ENCODE results near the gene TSR1.

The TSR1 gene

DNA sequence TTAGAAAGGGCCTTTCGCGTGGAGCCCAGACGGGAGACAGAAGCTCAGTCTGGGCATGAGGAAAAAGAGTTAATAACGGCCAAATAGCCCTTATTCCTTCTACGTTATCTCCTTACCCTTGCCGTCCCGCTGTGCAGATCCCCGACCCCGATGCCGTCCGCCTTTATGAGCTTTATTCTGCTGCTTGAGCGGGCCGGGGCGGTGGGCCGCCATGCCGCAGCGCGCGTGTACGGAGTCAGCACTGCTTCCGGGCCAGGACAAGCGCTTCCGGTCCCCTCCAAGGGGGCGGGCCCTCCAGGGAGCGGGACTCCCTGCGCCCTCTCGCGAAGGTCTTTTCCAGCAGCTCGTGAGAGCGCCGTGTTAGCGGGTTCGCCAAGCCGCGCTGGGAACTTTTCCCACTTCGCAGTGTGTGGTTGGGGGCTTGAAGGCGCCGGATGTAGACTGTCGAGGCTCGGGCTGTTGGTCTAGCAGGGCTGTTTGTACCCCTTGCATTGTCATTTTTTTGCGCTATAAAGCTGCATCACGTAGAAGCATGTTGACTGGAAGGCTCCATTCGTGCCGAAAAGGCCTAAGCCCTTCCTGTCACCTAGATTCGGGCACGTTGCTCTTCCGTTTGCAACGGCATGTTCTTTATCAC, at the start of gene TSR1:
Gene TSR1, minus strand, starts transcription at position 243 of the 637 bp plus-strand sequence. Its CDS starts 30 bp downstream, at position 213.
- peak; percentile 87 to 88 for DNase-seq

DNA sequence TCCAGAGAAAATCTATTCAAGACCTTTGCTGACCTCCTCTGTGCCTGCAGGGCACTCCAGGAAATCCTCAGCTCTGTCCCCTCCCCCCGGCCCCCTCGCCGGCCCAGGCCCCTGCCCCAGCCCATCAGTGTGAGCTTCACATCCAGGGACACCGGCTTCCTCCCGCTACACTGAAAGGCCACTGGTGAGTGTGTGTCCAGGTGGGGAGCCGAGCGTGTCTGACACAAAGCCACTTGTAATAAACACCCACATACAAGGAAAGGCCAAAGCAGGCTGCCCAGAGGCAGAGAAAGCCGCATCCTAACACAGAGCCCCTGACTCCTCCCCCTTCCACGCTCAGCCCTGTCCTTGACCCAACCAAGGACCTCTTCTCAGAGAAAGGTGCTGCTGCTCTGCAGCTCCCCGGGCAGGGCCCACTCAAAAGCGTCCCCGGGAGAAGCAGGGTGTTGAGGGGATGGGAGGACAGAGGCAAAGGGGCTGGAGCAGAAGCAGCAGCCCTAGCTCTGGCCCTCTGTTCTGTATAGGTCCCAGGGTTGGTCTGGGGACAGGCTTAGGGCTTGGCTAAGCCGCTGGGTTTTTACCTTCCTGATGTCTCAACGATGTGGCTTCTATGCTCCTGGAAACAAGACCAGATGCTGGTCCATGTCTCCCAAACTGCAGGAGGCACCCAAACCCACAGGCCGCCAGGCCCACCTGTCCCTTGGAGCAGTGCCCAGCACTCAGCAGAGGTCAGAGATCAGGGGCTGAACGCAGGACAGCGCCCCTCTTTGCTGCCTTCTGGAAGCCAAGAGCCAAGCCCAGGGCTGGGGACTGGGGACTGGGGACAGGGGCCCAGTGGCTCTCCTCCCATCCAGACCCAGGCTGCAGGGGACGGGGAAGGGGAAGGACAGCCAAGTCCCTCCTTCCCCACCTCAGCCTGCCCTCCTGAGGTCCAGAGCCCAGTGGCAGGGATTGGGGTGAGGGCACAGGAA, 49.3 kb upstream of the TSR1 start:
- no peak for DNase-seq

DNA sequence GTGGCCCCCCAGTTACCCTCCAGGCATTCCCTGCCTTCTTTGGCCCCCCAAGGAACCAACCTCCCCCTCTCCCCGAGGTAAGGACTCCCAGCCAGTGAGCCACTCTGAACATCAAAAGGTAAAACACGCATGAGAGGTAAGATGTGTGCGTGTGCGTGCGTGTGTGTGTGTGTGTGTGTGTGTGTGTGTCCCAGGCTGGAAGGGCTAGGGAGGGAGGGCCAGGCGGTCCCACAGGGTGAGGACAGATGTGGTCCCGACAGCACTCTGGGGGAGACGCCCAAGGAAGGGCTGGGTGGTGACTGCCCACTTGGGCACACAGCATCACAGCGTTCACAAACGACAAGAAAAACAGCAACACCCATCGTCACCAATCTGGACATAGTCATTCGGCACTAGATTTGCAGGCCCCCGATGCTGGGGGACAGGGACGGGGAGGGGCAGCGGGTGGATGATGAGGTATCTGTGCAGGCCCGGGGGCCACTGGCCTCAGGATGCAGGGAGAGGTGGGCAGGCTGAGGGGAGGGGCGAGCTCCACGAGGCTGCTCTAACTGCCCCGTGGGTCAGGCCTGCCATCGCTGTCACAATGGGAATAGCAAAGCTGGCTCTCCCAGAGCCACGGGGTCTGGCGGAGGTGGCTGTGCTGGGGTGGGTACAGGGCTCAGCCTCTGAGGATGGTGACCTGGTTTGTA, 48.3 kb upstream of the TSR1 start:
- no peak for DNase-seq

DNA sequence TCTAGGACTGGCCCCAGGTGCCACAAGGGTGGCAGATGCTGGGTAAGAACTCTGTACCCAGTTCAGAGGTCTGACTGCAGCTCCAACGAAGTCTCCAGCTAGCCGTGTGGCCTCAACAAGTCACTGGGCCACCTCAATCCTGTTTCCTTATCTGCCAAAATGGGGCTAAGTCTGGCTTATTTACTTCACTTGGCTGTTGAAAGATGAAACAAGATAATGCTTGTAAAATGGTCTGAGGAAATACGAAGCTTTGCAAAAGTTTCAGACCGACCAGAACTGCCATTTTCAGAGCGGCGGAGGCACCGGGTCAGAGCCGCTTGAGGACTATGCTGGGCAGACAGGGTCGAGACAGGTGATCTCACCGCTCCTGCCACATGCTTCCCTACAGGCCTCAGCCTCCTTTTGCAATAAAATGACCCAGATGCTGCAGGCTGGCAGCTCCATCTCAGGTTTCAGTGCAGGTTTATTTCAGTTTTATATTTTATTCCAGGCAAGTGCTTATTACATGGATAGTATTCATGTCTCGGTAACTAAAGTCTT, 47.4 kb upstream of the TSR1 start:
- DNase-seq: no peak

DNA sequence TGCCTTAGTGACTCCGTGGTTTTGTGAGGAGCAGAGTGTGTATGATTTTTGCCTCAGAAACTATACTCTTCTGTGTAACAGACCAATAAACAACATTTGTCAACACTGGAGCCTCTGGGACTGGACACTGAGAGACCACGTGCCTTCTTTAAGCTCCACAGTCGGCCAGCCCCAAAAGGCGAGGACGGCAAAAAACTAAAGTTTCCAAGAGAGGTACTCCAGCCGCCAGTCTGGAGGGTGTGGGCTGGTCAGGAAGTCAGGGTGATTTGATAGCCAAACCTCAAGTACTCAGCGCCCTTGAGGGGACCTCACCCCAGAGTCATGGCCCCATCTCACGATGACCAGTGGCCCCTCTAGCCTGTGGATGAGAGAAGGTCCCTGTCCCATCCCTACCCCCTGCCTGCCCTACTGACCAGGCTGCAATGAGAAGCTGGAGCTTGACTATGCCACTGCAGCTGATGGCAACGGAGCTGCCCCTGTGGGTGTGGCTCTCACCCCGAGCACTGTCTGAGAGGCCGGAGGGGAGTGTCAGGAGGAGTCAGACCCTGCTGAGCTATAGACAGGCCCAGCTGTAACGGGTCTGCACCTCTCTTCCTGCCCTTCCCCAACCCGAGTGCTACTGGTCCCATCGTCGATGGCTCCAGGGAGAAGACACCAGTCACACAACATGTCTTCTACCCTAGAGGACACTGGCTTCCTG, 44.8 kb upstream of the TSR1 start:
- no peak for DNase-seq

DNA sequence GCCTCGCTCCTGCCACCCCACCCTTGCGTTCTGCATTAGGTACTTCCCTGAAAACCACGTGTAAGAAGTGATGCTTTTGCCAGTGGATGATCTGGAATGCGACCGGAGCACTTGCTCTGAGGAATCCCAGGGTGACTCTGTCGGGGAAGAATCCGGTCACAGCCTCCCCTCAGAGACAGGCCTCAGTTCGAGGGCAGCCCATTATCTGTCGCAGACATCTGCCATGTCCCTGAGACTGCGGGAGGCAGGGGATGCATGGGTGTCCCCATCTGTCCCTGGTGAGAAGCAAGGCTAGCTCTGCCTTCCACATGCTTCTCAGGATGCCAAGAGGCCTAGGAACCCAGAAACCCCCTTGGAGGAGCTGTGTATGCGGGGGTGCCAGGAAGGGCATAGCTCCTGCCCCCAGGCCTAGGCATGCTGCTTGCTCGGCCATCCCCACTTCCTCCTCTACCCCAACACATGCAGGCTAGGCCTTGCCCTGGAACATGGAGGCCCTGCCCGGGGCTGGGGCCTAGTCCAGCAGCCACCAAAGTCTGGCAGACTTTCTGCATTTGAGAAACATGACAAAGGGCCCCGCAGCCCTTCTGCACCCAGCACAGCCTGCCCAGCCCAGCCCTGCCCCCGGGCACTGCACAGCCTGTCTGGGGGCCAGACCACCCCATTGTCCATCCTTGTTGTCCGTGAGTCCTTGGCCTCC, 44.1 kb upstream of the TSR1 start:
- no peak for DNase-seq

DNA sequence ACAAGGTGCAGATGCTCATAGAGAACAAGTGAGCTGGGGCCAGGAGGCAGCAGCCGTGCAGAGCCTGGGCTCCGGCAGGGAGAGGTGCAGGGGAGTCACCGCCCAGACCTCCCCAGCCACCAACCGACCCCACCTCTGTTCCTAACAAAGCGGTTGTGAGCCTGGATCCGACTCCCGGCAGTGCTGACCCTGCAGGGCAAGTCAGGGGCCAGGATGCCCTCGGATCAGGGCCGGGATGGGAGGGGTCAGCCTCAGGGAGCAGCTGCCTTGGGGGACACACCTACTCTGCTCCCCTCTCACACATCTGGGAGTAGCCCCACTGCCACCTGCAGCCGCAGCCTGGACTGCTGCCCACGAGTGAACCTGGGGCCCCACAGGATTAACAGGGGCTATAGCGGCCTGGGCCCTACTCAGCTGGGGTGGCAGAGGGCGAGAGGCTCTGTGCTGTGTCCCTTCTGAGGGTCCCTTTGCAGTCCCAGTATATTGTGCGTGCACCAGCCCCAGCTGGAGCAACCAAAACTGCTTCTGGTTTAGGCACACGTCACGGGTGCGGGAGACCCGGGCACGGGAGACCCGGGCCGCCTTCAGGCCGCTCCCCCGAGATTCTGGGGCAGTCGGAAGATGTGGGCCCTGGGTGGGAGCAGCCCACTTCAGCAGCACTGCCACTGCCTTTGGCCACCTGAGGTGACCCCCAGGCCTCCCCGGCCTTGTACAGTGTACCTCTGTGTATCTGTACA, 43.4 kb upstream of the TSR1 start:
- DNase-seq: no peak

DNA sequence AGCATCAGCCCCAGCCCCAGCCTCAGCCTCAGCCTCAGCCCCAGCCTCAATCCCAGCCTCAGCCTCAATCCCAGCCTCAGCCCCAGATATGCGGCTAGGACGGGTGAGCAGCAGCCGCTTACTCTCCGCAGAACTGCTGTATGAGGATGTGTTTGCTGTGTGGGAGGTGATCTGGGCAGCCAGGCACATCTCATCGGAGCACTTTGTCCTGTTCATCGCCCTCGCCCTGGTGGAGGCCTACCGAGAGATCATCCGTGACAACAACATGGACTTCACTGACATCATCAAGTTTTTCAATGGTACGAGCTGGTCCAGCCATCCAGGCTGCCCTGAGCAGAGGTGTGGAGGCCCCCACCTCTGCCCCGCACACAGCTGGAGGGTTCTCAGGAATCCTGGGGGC, 42.6 kb upstream of the TSR1 start:
- no peak for DNase-seq

DNA sequence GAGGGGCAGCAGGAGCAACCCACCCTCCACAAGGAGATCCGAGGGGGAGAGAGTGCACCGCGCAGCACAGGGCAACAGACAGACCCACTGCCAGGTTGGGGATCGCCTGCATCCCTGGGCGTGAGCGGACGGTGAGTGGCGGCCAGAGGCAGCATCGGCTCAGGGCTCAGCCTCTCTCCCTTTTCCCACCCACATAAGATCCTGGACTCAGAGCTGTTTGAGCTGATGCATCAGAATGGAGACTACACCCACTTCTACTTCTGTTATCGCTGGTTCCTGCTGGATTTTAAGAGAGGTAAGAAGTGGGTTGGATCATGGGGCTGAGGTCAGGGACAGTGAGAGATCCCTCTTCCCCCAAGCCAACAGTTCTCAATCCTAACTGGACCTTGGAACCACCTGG, 41.4 kb upstream of the TSR1 start:
- DNase-seq: no peak

DNA sequence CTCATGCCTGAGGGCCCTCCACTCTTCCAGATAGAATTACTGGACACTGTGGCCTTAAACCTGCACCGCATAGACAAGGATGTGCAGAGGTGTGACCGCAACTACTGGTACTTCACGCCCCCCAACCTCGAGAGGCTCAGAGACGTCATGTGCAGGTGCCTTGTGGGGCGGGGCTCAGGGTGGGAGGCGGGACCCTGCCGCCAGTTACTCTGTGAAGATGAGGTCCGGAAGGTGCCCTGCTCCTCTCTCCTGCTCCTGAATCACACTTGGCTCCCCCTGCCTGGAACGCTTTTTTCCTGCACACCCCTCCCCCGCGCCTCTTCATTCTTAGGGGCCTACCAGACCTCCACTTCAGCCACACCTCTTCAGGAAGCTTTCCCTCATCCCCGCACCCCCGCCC, 39.9 kb upstream of the TSR1 start:
- DNase-seq: no peak

DNA sequence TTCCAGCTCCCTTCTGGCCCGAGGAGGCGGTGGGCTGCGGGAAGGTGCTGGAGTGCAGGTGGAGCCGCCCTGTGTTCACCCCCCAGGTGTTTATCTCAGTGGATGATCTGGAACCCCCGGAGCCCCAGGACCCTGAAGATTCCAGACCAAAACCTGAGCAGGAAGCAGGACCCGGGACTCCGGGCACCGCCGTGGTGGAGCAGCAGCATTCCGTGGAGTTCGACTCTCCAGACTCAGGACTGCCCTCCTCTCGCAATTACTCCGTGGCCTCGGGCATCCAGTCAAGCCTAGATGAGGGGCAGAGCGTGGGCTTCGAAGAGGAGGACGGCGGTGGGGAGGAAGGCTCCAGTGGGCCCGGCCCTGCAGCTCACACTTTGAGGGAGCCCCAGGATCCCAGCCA, 39.1 kb upstream of the TSR1 start:
- no peak for DNase-seq

DNA sequence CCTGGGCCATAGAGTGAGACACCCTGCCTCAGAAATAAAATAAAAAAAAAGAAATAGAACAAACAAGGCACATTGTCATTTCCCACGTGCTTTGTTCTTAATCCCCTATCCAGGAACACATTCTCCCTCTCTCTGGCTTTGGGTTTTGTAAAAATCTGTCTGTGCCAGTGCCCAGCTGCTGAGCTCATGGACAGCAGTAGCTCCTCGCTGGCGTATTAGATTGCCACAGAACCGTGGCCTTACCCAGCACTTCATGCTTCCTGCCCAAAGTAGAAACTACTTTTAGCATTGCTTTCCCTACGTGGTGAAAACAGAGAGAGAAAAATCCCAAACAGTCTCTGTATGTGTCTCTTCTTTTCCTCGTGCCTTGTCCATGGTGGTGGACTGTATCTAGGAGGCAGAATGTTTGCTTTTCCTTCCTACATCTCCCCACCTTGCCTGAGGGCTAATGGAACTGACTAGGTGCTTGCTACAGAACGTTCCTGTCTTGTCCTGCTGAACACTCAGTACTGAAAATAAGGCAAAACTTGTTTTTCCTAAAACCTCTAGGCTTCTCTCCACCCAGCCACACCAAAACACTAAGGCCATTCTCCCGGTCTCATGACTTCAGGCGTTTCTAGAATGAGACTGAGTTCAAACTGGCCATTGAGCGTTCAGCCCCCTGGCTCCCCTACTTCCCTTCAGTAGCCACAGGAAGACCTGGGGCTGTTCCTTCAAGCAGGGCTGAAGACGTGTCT, 38.5 kb upstream of the TSR1 start:
- DNase-seq: no peak

DNA sequence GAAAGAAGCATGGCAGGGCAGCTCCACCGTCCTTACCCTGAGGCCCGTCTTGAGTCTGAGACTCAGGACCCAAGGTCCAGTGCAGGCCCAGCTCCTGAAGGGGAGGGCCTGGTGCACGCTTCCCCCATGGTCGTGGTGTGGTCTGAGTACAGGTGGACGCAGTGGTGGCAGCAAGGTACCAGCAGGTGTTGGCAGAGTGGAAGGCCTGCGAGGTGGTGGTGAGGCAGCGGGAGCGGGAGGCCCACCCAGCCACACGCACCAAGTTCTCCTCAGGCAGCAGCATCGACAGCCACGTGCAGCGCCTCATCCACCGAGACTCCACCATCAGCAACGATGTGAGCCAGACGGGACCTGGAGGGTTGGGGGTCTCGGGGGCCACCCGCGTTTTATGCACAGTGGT, 36.9 kb upstream of the TSR1 start:
- DNase-seq: no peak

DNA sequence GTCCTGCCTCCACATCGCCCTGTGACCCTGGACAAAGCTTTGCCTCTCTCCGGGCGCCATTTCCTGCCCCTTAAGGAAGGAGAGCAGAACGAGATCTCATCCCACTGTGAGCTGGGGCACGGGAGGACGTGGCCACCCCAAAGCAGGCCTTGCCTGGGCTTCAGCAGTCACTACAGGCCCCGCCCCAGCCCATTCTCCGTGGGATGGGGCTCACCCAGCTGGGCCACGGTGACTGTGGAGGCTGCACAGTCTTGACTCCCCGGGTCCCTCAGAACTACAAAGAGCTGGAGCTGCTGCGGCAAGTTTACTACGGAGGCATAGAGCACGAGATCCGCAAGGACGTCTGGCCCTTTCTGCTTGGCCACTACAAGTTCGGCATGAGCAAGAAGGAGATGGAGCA, 36.4 kb upstream of the TSR1 start:
- DNase-seq: no peak

DNA sequence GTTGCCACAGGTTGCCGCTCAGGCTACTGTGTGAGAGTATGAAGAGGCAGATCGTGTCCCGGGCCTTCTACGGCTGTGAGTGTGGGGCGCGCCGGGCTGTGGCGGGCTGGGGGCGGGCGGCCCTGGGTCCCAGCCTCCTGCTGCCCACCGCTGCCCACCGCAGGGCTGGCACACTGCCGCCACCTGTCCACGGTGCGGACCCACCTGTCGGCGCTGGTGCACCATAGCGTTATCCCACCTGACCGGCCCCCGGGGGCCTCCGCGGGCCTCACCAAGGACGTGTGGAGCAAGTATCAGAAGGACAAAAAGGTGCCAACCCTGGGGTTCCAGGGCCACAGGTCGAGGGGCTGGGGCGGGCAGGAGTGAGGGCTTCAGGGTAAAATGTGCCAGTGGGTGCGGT, 35.9 kb upstream of the TSR1 start:
- DNase-seq: no peak

DNA sequence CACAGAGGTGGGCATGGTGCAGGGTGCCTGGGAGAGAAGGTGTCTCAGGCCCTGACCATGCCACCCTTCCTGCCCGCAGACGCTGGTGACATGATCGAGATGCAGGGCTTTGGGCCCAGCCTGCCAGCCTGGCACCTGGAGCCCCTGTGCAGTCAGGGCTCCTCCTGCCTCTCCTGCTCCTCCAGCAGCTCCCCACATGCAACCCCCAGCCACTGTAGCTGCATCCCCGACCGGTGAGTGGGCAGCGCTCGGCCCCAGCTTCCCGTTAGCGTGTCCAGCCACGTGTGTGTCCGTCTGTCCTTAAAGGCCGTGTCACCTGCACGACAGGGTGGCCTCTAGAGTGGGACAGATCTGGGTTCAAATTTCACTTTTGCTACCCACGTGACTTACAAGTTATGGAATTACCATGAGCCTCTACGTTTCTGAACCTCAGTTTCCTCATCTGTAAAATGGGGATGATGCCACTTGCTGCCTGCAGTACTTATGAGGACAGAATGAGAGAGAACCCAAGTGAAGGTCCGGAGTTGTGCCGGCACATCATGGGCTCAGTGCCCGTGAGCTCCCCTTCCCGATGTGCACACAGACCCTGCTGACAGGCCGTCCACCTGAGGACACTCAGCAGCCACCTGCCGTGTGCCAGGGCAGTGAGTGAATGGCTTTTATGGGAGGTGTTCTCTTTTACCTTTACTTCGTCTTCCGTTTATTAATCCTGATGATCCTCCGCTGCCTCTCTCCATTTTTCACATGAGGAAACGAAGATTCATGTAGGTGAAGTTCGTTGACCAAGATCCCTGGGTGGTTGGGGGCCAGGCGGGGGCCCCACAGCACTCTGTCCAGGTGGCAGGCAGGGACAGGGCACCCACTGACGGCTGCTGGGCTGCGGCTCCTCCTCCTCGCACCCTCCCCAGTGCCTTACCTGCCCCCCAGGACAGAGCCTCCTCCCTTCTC, 35.2 kb upstream of the TSR1 start:
- DNase-seq: no peak

DNA sequence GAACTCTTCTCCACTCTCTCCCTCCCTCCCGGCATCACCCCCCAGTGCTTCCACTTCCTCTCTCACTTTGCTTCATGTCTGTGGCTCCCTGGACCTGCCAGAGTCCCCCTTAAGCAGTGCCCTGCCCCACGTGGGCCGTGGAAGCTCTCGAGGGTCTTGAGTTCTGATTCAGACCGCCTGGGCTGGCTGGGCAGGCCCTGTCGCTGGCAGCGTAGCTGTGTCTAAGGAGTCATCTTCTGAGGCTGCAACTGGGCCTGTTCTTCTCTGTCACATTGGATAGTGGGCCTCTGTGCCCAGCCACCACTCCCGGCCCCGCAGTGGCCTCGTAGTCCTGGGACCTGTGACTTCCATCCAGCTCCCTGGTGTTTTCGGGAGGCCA, 33.9 kb upstream of the TSR1 start:
- DNase-seq: no peak

DNA sequence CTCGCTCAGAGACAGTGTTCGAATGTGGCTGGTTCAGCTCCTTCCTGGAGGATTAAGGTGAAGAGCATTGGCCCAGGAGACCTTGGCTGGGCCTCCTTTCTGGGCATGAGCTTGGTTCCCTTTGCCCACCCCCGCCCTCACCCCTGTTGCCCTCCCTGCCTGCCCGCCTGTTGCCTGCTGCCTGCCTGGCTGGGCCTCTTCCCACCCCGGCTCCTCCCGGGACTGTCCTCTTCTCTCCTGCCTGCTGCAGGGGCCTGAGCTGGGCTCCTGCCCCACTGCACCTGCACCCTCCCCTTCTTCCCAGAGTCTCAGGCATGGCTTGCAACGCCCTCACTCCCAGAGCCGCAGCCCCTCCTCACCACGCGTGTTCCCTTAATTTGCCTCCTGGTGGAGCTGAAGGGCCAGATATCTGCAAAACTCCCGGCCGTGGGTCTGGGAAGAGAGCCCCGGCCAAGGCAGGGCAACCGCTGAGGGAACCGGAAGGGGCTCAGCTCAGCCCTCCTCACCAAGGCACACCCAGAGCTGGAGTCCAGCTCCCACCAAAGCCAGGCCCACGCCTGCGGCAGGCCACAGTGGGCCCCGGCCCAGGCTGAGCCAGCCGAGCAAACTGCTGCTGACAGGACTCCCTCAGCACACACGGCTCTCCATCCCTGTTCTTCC, 33.4 kb upstream of the TSR1 start:
- DNase-seq: no peak

DNA sequence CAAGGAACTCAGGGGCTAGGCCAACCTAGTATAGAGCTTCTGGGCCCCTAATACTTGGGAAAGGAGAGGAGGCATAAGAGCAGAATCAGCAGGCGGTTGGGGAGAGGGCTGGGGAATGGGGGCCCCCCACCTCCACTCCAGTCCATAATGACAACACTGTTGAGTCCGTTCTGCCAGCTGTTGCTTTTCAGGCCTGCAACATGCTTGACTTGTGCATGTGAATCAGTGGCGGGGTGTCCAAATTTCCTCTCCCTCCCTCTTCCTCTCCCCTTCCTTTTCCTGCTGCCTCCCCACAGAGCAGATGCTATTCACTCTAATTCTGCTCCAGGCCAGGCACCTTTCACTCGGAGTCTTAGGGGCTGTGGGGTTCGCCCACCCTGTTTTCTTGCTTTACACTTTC, 32.8 kb upstream of the TSR1 start:
- DNase-seq: no peak

Measured in activated CD4-positive, alpha-beta T cell treated with anti-CD3 and anti-CD28 coated beads for 4 hours (primary cell).